ENCODE results near the gene SH3PXD2B. TPM values are rescaled to one million over a fixed set of nuclear protein-coding genes. Genes with fewer than 3 reads are reported as not detected.

The SH3PXD2B gene
- polyA plus RNA-seq, 3 donors = 0.19 to 0.77 (median 0.31) TPM

DNA sequence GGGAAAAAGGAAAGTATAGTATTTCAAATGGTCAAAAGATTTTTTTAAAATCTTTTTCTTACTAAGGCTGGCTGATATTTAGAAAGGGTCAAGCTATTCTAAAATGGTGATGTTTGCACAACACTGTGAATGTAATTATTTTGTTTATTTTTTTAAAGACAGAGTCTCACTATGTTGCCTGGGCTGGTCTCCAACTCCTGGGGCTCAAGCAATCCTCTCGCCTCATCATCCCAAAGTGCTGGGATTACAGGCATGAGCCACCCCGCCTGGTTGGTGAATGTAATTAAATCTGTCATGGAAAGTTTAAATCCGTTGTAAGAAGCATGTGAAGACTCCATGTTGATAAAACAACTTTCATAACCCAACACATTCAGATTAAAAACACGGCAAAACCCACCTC, 173.4 kb downstream of the SH3PXD2B start:
- peaks cover 4 to 7% of the 10 kb centered on the region in 2 donors for H3K36me3 Mint-ChIP-seq
- Histone ChIP-seq H3K79me2 (ENCODE audit: insufficient read depth, low read length) (peaks cover 60% of the 10 kb centered on the region), H3K9me3 (replicated peaks in 1 of 2; ENCODE audit: control insufficient read depth in 1 of 2, insufficient read depth in 1 of 2, low read length in 2 of 2) (no peaks in the 10 kb centered on the region), H3K27me3 (ENCODE audit: control insufficient read depth in 2 of 2, insufficient read depth in 2 of 2, low read length in 2 of 2) (peaks cover 2 to 12% of the 10 kb centered on the region in 2 donors), H3K36me3 (replicated peaks in 1 of 2; ENCODE audit: control insufficient read depth in 1 of 2, insufficient read depth in 2 of 2, low read length in 2 of 2) (no peaks in the 10 kb centered on the region), H3K4me2 (replicated peaks; ENCODE audit: extremely low read depth, low read length, poor library complexity, severe bottlenecking) (no peak overlapping the region), H3K27ac (ENCODE audit: low read depth in 1 of 2, low read length in 2 of 2) (no peak overlapping the region), H3K9ac (ENCODE audit: insufficient read depth, low read length, poor library complexity, severe bottlenecking) (no peak overlapping the region), H2AFZ (ENCODE audit: insufficient read depth, low read depth, low read length, poor library complexity, severe bottlenecking) (no peak overlapping the region), H3K4me1 (ENCODE audit: control insufficient read depth in 1 of 2, insufficient read depth in 2 of 2, low read length in 2 of 2) (peaks cover 17 to 44% of the 10 kb centered on the region in 2 donors), H3K4me3 (replicated peaks in 1 of 3; ENCODE audit: low read depth in 2 of 3, low read length in 3 of 3) (no peak overlapping the region), H4K20me1 (ENCODE audit: insufficient read depth, low read length) (peaks cover 25% of the 10 kb centered on the region)
- H3K27ac Mint-ChIP-seq = no peak overlapping the region
- no peak overlapping the region for H3K4me3 Mint-ChIP-seq
- intact Hi-C loops (cut with micrococcal nuclease) = loop anchor here (5.0 to 10.0 kb wide), 3 partner anchors 94 to 274 kb away; partner anchors contain the start of genes STK10 (in 2 of the 2) and FBXW11 (in 1 of the 2)
- H3K27me3 Mint-ChIP-seq (ENCODE audit: low read depth in 3 of 3) = peaks cover 4 to 14% (median 12%) of the 10 kb centered on the region in 3 donors
- no peak for DNase-seq
- H3K9me3 Mint-ChIP-seq = peaks cover 0 to 2% (median 0%) of the 10 kb centered on the region in 7 donors
- WGBS (ENCODE audit: insufficient coverage) = no CpG with 5 or more reads among the region's 4 CpGs
- H3K4me1 Mint-ChIP-seq = peaks cover 35% of the 10 kb centered on the region
- TF ChIP-seq, protein P1, sequence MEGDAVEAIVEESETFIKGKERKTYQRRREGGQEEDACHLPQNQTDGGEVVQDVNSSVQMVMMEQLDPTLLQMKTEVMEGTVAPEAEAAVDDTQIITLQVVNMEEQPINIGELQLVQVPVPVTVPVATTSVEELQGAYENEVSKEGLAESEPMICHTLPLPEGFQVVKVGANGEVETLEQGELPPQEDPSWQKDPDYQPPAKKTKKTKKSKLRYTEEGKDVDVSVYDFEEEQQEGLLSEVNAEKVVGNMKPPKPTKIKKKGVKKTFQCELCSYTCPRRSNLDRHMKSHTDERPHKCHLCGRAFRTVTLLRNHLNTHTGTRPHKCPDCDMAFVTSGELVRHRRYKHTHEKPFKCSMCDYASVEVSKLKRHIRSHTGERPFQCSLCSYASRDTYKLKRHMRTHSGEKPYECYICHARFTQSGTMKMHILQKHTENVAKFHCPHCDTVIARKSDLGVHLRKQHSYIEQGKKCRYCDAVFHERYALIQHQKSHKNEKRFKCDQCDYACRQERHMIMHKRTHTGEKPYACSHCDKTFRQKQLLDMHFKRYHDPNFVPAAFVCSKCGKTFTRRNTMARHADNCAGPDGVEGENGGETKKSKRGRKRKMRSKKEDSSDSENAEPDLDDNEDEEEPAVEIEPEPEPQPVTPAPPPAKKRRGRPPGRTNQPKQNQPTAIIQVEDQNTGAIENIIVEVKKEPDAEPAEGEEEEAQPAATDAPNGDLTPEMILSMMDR (IDR thresholded peaks at IDR 0.05) = no peak

DNA sequence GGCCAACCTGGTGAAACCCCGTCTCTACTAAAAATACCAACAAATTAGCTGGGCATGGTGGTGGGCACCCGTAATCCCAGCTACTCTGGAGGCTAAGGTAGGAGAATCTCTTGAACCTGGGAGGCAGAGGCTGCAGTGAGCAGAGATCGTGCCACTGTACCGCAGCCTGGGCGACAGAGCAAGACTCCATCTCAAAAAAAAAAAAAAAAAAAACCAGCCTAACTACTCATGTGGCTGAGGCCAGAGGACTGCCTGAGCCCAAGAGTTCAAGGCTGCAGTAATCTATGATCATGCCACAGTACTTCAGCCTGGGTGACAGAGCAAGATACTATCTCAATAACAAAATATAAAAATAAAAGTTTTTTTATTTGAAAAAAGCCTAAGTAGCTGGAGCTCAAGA, 174.0 kb downstream of the SH3PXD2B start:
- TF ChIP-seq, protein P1 (IDR thresholded peaks at IDR 0.05) = no peak

More for the DNA sequence above, 174.0 kb downstream of the SH3PXD2B start:
- H3K9me3 Mint-ChIP-seq = peaks cover 0 to 2% (median 0%) of the 10 kb centered on the region in 7 donors
- Histone ChIP-seq H3K4me1 (ENCODE audit: control insufficient read depth in 1 of 2, insufficient read depth in 2 of 2, low read length in 2 of 2) (peaks cover 20 to 51% of the 10 kb centered on the region in 2 donors), H3K9ac (ENCODE audit: insufficient read depth, low read length, poor library complexity, severe bottlenecking) (no peak overlapping the region), H3K79me2 (ENCODE audit: insufficient read depth, low read length) (peaks cover 60% of the 10 kb centered on the region), H3K27me3 (ENCODE audit: control insufficient read depth in 2 of 2, insufficient read depth in 2 of 2, low read length in 2 of 2) (peaks cover 2 to 10% of the 10 kb centered on the region in 2 donors), H4K20me1 (ENCODE audit: insufficient read depth, low read length) (peaks cover 25% of the 10 kb centered on the region), H3K4me2 (replicated peaks; ENCODE audit: extremely low read depth, low read length, poor library complexity, severe bottlenecking) (no peak overlapping the region), H3K36me3 (replicated peaks in 1 of 2; ENCODE audit: control insufficient read depth in 1 of 2, insufficient read depth in 2 of 2, low read length in 2 of 2) (no peaks in the 10 kb centered on the region), H3K9me3 (replicated peaks in 1 of 2; ENCODE audit: control insufficient read depth in 1 of 2, insufficient read depth in 1 of 2, low read length in 2 of 2) (no peaks in the 10 kb centered on the region), H3K27ac (ENCODE audit: low read depth in 1 of 2, low read length in 2 of 2) (no peak overlapping the region), H3K4me3 (replicated peaks in 1 of 3; ENCODE audit: low read depth in 2 of 3, low read length in 3 of 3) (no peak overlapping the region), H2AFZ (ENCODE audit: insufficient read depth, low read depth, low read length, poor library complexity, severe bottlenecking) (no peak overlapping the region)
- H3K27me3 Mint-ChIP-seq (ENCODE audit: low read depth in 3 of 3) = peaks cover 1 to 9% (median 7%) of the 10 kb centered on the region in 3 donors
- H3K36me3 Mint-ChIP-seq = peaks cover 4 to 7% of the 10 kb centered on the region in 2 donors
- H3K27ac Mint-ChIP-seq = no peak overlapping the region
- H3K4me1 Mint-ChIP-seq = peaks cover 41% of the 10 kb centered on the region
- no CpG with 5 or more reads among the region's 5 CpGs for WGBS (ENCODE audit: insufficient coverage)
- H3K4me3 Mint-ChIP-seq = no peak overlapping the region
- intact Hi-C loops (cut with micrococcal nuclease) = loop anchor here (5.0 to 10.0 kb wide), 3 partner anchors 93 to 273 kb away; partner anchors contain the start of genes STK10 (in 2 of the 2) and FBXW11 (in 1 of the 2)
- no peak for DNase-seq

All from CD14-positive monocyte (primary cell).